Transverse colon (tissue), 4 donors: Measurements from ENCODE around the gene TLL1. TPM values are rescaled to one million over a fixed set of nuclear protein-coding genes. Genes with fewer than 3 reads are reported as not detected.

Source experiments
- DNase-seq: peaks from one replicate; pipeline ENCODE4 v3.0.0-alpha.2; 2019
- H3K27ac ChIP-seq, 4 donors: fragments of 200-600 bp; sonication (generic); 2 replicates each; pipeline ENCODE4 v1.5.1; 2016 to 2018; ENCODE audit warnings: inconsistent platforms in 4 of 4
- H3K27me3 ChIP-seq: fragments of 200-600 bp; sonication (generic); 2 replicates; pipeline ENCODE4 v1.5.1; 2017; ENCODE audit warnings: inconsistent platforms
- H3K36me3 ChIP-seq, 4 donors: fragments of 200-600 bp; sonication (generic); 2 replicates each; pipeline ENCODE4 v1.5.1; 2017 to 2019; ENCODE audit warnings: inconsistent platforms in 4 of 4
- H3K4me1 ChIP-seq, 4 donors: fragments of 200-600 bp; sonication (generic); 2 replicates each; pipeline ENCODE4 v1.5.1; 2017 to 2020; ENCODE audit warnings: inconsistent platforms in 4 of 4
- H3K4me3 ChIP-seq, 4 donors: fragments of 200-600 bp; sonication (generic); 1 replicate in 1 of 4; 2 replicates in 3 of 4; pipeline versions ENCODE4 v1.5.1 to v1.6.1; 2017 to 2019; ENCODE audit warnings: inconsistent platforms in 4 of 4
- H3K9me3 ChIP-seq, 2 donors: fragments of 200-600 bp; sonication (generic); 2 replicates each; pipeline ENCODE4 v1.5.1; 2017 to 2019; ENCODE audit warnings: inconsistent platforms in 2 of 2
- CTCF ChIP-seq, 5 experiments: fragments of 200-600 bp in 3 of 5; fragments of 450-650 bp in 2 of 5; sonication (generic) in 3 of 5; IDR thresholded peaks; 1 replicate in 2 of 5; 2 replicates in 3 of 5; pipeline ENCODE4 v1.5.1; 2016 to 2017; ENCODE audit warnings: antibody characterized with exemption in 5 of 5, inconsistent platforms in 3 of 5, mild to moderate bottlenecking in 2 of 5, moderate library complexity in 1 of 5
- EP300 ChIP-seq: sonication (generic); formaldehyde crosslinking; IDR thresholded peaks from one replicate; pipeline ENCODE4 v1.6.1; 2017; ENCODE audit warnings: antibody characterized with exemption, low read depth
- POLR2A ChIP-seq: fragments of 450-650 bp; IDR thresholded peaks from one replicate; pipeline ENCODE4 v1.6.1; 2016; ENCODE audit warnings: antibody characterized with exemption, mild to moderate bottlenecking, moderate library complexity
- POLR2AphosphoS5 ChIP-seq, 3 donors: sonication (generic); formaldehyde crosslinking; IDR thresholded peaks; one replicate each; pipeline ENCODE4 v1.6.1; 2016; ENCODE audit warnings: antibody characterized with exemption in 3 of 3
- WGBS, 2 donors: methylation state at CpG; one replicate each; pipeline ENCODE4 v1.1.5; 2018; ENCODE audit warnings: low coverage in 1 of 2; 5-methylcytosine and 5-hydroxymethylcytosine counted together
- in situ Hi-C, 4 donors: fragments of 200-750 bp; cut with MboI; loops; one replicate each; pipeline versions ENCODE4 v1.15.0 to v1.15.1; 2017; ENCODE audit warnings: low sequenced_read_pairs in 3 of 4, low pct_ligation_motif_present in 1 of 4, low pct_unique_long_range_greater_than_20kb in 1 of 4
- intact Hi-C: fragments of 100-400 bp; cut with DNase I; formaldehyde crosslinking; loops from one replicate; pipeline ENCODE4 v1.15.1; 2023; ENCODE audit warnings: low total_unique reads
- total RNA-seq, 4 donors: library from RNA; depleted of rRNA; stranded (reverse); fragments of >200 nt; gene quantifications; one replicate each; pipeline ENCODE4 v1.1.0, GENCODE V29; 2016

TLL1 gene
- total RNA-seq, 4 donors from 2014 or later = 1.00 to 3.7 (median 1.6) TPM

GRCh38 chr4:165927366-165927765 lies 54.3 kb downstream of the TLL1 start:
- no peaks in the 10 kb centered on the region for H3K36me3 ChIP-seq
- TF ChIP-seq POLR2AphosphoS5 (IDR thresholded peaks at IDR 0.05) = no peak
- no peaks in the 10 kb centered on the region for H3K4me1 ChIP-seq
- in situ Hi-C loops = no loop called here
- WGBS, 2 donors = 84 to 85% methylated on average over 3 of the region's 3 CpGs
- H3K4me3 ChIP-seq = no peak overlapping the region
- H3K27me3 ChIP-seq = no peaks in the 10 kb centered on the region
- H3K9me3 ChIP-seq = no peaks in the 10 kb centered on the region
- DNase-seq = no peak
- intact Hi-C loops = no loop called here
- no peak overlapping the region for H3K27ac ChIP-seq

- no peaks in the 10 kb centered on the region for H3K9me3 ChIP-seq
- H3K4me1 ChIP-seq = no peaks in the 10 kb centered on the region
- no peaks in the 10 kb centered on the region for H3K27me3 ChIP-seq
- intact Hi-C loops (no loop called here), in situ Hi-C loops (no loop called here)
- TF ChIP-seq CTCF (IDR thresholded peaks at IDR 0.05) = no peak
- no peak for TF ChIP-seq POLR2A
- TF ChIP-seq POLR2AphosphoS5 (IDR thresholded peaks at IDR 0.05) = no peak
- no peak for TF ChIP-seq EP300
- no peak for DNase-seq
- no peak overlapping the region for H3K4me3 ChIP-seq
- 88 to 89% methylated on average over 1 to 3 of the region's 3 CpGs for WGBS, 2 donors
- H3K27ac ChIP-seq = no peak overlapping the region
- no peaks in the 10 kb centered on the region for H3K36me3 ChIP-seq
Observed at GRCh38 chr4:165927815-165928214, 54.8 kb downstream of the TLL1 start.

- intact Hi-C loops = no loop called here
- in situ Hi-C loops = no loop called here
Observed at GRCh38 chr4:165928601-165929000, 55.6 kb downstream of the TLL1 start.

GRCh38 chr4:165929662-165930061 lies 56.6 kb downstream of the TLL1 start:
- Histone ChIP-seq H3K27me3 (no peaks in the 10 kb centered on the region), H3K4me1 (no peaks in the 10 kb centered on the region), H3K4me3 (no peak overlapping the region), H3K36me3 (no peaks in the 10 kb centered on the region), H3K9me3 (no peaks in the 10 kb centered on the region), H3K27ac (no peak overlapping the region)
- DNase-seq = no peak
- intact Hi-C loops (no loop called here), in situ Hi-C loops (no loop called here)
- 33 to 72% methylated on average over 2 of the region's 2 CpGs for WGBS, 2 donors
- TF ChIP-seq POLR2AphosphoS5 (IDR thresholded peaks at IDR 0.05) (no peak), CTCF (IDR thresholded peaks at IDR 0.05) (no peak), POLR2A (no peak), EP300 (no peak)

More at GRCh38 chr4:165928601-165929000, 55.6 kb downstream of the TLL1 start:
- Histone ChIP-seq H3K4me3 (no peak overlapping the region), H3K27ac (no peak overlapping the region), H3K27me3 (no peaks in the 10 kb centered on the region), H3K9me3 (no peaks in the 10 kb centered on the region), H3K36me3 (no peaks in the 10 kb centered on the region), H3K4me1 (no peaks in the 10 kb centered on the region)
- no peak for DNase-seq
- no peak for TF ChIP-seq POLR2A
- no peak for TF ChIP-seq CTCF (IDR thresholded peaks at IDR 0.05)
- no peak for TF ChIP-seq POLR2AphosphoS5 (IDR thresholded peaks at IDR 0.05)
- no peak for TF ChIP-seq EP300
- 82 to 91% methylated on average over 2 of the region's 2 CpGs for WGBS, 2 donors

- Histone ChIP-seq H3K4me3 (no peak overlapping the region), H3K27ac (no peak overlapping the region), H3K4me1 (no peaks in the 10 kb centered on the region), H3K27me3 (no peaks in the 10 kb centered on the region), H3K9me3 (no peaks in the 10 kb centered on the region), H3K36me3 (no peaks in the 10 kb centered on the region)
- no peak for TF ChIP-seq POLR2AphosphoS5 (IDR thresholded peaks at IDR 0.05)
- no peak for TF ChIP-seq EP300
- TF ChIP-seq CTCF (IDR thresholded peaks at IDR 0.05) = no peak
- TF ChIP-seq POLR2A = no peak
- intact Hi-C loops = no loop called here
- 78 to 86% methylated on average over 3 to 5 of the region's 5 CpGs for WGBS, 2 donors
- DNase-seq = no peak
- in situ Hi-C loops = no loop called here
Observed at GRCh38 chr4:165931741-165932140, 58.7 kb downstream of the TLL1 start.
